Omental fat pad (tissue), 4 donors: ENCODE results near the gene MSRB3. TPM values are rescaled to one million over a fixed set of nuclear protein-coding genes. Genes with fewer than 3 reads are reported as not detected.
"Not testable (repeated sequence)": the region's sequence is repeated elsewhere in the genome, so short reads cannot be mapped to it uniquely, and the experiment has no call there.

ENCODE experiments used
- ATAC-seq: fragments of 150-250 bp; one replicate; pipeline ENCODE4 v1.9.1; 2016; ENCODE audit warnings: mild to moderate bottlenecking, moderate library complexity; ENCODE audit not compliant: low FRiP score
- DNase-seq: peaks from one replicate; pipeline ENCODE4 v3.0.0-alpha.2; 2019; ENCODE audit warnings: low spot score
- CTCF ChIP-seq, 3 donors: fragments of 450-650 bp; IDR thresholded peaks; one replicate each; pipeline ENCODE4 v1.5.1; 2016 to 2017; ENCODE audit warnings: antibody characterized with exemption in 3 of 3, mild to moderate bottlenecking in 3 of 3, moderate library complexity in 2 of 3
- total RNA-seq, 4 donors: library from RNA; depleted of rRNA; stranded (reverse); fragments of >200 nt; gene quantifications; one replicate each; pipeline ENCODE4 v1.1.0, GENCODE V29; 2016

MSRB3 gene
- total RNA-seq, 4 donors from 2014 or later: 36.8 to 49.7 (median 44.8) TPM

- TF ChIP-seq CTCF (IDR thresholded peaks at IDR 0.05): no peak
- DNase-seq (no peak), ATAC-seq (no peak)
These were observed 2.9 kb upstream of the MSRB3 start for GRCh38 chr12:65275627-65276026.

- DNase-seq (no peak), ATAC-seq (no peak)
- no peak for TF ChIP-seq CTCF (IDR thresholded peaks at IDR 0.05)
These were observed 1.5 kb upstream of the MSRB3 start for GRCh38 chr12:65276916-65277530.

- ATAC-seq: peak; percentile 19
- no peak for TF ChIP-seq CTCF (IDR thresholded peaks at IDR 0.05)
- DNase-seq: peak; percentile 29
These were observed 398 bp upstream of the MSRB3 start for GRCh38 chr12:65277994-65278575.

GRCh38 chr12:65279369-65280112, 1.1 kb downstream of the MSRB3 start:
- no peak for TF ChIP-seq CTCF (IDR thresholded peaks at IDR 0.05)
- no peak for ATAC-seq

GRCh38 chr12:65280306-65280705, 1.8 kb downstream of the MSRB3 start:
- TF ChIP-seq CTCF (IDR thresholded peaks at IDR 0.05): no peak

More at GRCh38 chr12:65279369-65280112, 1.1 kb downstream of the MSRB3 start:
- no peak for DNase-seq

GRCh38 chr12:65282840-65283239, 4.4 kb downstream of the MSRB3 start:
- no peak for DNase-seq
- no peak for ATAC-seq
- no peak for TF ChIP-seq CTCF (IDR thresholded peaks at IDR 0.05)

More at GRCh38 chr12:65280306-65280705, 1.8 kb downstream of the MSRB3 start:
- DNase-seq: no peak
- no peak for ATAC-seq

GRCh38 chr12:65285532-65285931, 7.0 kb downstream of the MSRB3 start:
- not testable (repeated sequence) for DNase-seq

More at GRCh38 chr12:65285532-65285931, 7.0 kb downstream of the MSRB3 start:
- ATAC-seq: not testable (repeated sequence)
